Skeletal muscle cell (primary cell): Measurements from ENCODE around the gene MVB12A.

Experiments used
- DNase-seq: peaks from one replicate; pipeline ENCODE4 v3.0.0-alpha.2; 2010; ENCODE audit warnings: low read depth
- H3K4me3 ChIP-seq: 2 replicates; pipeline ENCODE4 v1.5.1; 2011; ENCODE audit warnings: low read depth, mild to moderate bottlenecking, control low read depth, low read length, moderate library complexity

Gene MVB12A

DNA sequence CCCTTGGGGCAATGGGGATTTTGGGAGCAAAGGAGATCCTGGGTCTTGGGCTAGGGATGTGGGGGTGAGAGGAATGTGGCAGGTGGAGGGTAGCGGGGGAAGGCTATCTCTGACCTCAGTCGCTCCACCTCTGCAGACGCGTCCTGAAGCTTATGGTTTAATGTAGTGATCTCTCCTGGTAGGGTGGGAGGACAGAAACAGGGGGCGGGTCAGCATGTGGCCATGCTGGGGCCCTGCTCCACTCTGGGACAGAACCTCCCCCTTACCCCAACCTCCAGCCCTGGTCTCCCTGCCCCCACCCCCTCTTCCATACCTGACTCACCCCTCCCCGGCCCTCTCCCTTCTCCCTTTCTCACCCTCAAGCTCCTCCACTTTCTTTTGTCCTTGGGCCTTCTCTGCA, 15.8 kb upstream of the MVB12A start:
- H3K4me3 ChIP-seq = no peak overlapping the region
- DNase-seq = no peak

DNA sequence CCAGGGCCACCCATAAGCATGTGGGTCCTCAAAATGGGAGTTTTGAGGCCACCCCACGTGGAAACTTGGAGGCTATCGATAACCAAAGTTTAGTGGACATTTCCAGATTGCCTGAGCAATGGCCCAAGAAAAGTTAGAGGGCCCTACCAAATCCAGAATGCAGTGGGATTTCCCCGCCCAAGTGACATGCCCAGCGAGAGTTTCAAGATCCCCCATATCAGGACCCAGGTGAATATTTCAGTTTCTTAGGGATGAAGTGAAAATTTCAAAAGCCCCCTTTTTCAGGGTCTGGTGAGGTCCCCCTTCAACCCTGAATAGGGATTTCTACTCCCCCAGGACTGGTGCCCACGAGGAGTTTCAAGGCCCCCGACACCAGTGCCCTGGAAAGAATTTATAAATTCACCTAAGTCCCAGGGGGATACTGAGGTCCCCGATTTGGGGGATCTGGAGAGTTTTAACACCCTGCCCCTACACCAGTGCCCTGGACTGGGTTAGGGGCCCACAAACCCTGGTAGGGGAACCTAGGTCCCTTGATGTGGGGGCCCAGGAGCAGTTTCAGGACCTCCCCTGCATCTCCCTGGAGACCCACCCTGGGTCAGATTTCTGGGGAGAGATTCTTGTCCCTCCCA, 15.1 kb upstream of the MVB12A start:
- DNase-seq = no peak
- no peak overlapping the region for H3K4me3 ChIP-seq

DNA sequence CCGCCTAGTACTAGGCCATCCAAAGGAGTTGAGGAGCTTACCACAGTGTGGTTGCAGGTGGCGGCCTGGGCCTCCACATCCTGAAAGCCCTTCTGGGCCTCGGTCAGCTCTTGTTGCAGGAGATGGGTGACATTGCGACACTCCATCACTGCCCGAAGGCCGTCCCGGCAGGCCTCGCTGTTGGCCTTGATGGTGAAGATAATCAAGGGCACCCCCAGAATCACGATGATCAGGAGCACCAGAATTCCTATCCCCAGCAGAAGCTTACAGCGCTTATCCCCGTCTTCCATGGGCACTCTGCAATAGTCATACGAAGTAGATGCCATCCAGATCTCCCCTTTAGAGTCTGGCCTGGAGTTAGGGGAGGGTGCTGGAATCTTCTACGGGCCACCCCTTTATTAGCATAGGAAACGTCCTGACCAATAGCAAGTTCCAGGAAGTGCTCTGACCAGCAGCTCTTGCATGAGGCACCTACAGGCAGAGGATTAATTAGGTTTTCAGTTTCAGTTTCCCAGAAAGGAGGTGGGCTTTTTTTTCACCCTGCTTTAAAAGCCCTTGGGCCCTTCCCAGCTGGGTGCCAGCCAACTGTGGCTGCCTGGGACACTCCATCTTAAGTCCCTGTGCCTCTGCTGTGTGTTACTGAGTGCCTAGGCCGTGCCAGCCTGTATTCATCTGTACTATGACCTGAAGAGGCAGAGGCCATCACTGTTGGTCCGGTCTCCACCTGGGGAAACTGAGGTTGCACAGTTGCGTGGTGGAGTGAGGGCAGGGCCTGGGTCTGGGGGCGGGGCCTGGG, 14.4 kb upstream of the MVB12A start, which contains the start of gene BST2:
Gene BST2, minus strand, starts transcription at position 381 of the 796 bp plus-strand sequence. Its CDS starts 55 bp downstream, at position 326.
- no peak for DNase-seq
- H3K4me3 ChIP-seq = no peak within 1 kb of the TSS

DNA sequence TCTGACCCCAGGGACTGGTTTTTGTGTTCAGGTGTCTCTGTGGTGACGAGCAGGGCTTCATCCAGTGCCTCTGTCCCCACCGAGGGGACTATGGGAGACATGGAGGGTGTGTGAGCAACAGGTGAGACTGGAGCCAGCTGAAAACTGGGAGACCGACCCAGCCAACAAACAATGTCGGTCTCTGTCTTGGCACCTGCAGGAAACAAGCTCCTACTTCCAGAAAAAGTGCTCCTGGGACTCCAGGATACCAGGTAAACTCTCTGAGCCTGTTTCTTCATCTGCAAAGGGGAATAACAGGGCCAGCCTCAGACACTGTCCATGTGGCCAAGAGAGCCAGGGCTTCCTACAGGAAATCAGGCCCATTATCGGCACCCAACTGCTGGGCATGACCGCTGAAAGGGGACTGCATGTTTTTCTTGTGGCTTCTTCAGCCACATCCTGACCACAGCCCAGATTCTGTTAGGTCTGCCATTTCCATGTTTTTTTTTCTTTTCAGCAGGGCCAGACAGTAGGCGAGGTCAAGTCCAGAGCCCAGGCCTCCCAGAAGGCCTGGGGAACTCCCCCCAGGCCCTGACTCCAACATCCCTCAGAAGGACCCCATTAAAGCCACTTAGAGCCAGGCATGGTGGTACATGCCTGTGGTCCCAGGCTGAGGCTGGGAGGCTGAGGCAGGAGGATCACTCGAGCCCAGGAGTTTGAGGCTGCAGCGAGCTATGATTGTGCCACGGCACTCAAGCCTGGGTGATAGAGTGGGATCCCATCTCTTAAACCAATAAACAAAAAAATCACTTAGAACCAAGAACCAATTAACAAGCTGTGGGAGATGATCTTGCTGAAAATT, 13.6 kb upstream of the MVB12A start:
- H3K4me3 ChIP-seq = no peak overlapping the region
- peak; percentile 10 for DNase-seq

DNA sequence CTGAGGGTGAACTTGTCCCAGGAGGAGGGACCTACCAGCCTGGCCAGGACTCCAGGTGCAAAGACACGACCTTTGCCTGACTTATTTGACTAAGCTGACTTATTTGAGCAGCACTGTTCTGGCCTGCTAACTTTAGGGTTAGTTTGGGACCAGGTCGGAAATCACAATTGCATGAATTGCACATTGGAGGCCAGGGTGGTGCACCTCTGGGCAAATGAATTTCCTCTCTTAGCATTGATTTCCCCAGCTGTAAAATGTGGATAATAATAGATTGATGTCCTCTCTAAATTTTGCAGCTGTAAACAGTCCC, 13.0 kb upstream of the MVB12A start:
- H3K4me3 ChIP-seq = no peak overlapping the region
- DNase-seq = no peak

DNA sequence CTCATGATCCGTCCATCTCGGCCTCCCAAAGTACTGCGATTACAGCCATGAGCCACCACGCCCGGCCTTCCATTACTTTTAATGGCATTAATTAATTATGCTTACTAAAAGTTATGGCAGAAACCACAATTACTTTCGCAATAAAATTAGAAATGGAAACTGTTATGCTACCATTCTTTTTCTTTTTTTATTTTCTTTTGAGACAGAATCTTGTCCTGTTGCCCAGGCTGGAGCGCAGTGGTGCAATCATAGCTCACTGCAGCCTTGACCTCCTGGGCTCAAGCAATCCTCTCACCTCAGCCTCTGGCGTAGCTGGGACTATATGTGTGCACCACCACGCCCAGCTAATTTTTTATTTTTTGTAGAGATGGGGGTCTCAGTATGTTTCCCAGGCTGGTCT, 9.9 kb upstream of the MVB12A start:
- no peak overlapping the region for H3K4me3 ChIP-seq
- DNase-seq = no peak

DNA sequence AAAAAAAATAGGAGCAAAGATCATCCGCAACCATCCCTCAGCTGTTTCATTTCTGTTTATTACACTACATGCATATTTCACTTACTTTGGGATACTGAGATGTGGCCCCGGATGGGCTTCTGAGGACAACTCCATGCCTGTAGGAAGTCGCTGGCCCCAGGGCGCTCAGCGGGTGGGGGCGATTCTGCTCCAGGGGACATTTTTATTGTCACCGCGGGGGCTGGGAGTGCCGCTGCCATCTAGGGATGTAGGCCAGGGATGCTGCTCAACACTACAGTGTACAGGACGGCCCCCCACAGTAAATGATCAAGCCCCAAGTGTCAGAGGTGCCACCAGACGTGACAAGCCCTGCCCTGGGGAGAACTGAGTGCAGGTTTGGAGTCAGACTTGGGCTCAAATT, 8.0 kb upstream of the MVB12A start:
- no peak for DNase-seq
- H3K4me3 ChIP-seq = no peak overlapping the region

DNA sequence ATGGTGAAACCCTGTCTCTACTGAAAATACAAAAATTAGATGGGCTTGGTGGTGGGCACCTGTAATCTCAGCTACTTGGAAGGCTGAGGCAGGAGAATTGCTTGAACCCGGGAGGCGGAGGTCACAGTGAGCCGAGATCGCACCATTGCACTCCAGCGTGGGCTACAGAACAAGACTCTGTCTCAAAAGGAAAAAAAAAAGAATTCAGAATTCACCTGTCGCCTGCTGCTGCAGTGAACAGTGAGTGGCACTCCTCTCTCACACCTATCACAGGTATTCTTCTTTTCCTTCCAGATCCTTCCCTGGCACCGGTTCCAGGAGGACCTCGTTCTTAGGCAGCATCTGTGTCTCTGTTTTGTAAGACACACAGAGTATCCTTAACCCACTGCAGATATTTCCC, 5.8 kb upstream of the MVB12A start:
- H3K4me3 ChIP-seq = no peak overlapping the region
- no peak for DNase-seq

DNA sequence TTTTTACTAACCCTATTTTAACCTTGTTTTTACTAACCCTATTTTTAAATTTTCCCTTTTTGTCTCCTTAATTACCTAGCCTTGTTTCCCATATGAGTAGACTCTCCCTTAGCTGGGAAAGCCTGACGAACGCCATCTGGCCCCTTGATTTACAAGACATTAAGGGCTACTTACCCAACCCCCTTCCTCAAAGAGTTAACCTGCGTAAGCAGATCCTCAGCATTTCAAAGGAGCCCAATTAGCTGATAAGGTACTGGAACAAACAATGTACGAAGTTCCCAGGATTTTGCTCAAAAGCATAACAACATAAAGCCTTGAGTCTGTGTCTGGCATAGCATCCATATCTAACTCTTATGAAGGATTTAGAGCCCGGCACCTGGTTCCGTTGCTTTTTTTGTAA, 4.7 kb upstream of the MVB12A start:
- DNase-seq = no peak

DNA sequence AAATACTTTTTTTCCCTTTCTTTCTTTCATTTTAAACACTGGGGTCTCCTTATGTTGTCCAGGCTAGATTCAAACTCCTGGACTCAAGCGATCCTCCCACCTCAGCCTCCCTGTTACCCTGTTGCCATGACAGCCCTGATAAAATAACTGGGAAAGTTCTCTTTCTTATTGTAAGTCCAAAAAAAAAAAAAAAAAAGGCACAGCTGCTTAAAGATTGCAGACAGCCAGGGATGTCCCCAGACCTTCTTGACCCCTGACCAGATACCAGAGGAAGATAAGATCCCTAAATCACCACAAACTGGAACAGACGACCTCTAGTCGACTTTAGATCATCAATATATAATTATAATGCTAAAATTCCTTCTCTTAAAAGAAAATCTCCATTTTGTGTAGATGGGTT, 1.1 kb upstream of the MVB12A start:
- DNase-seq = no peak
- H3K4me3 ChIP-seq = no peak overlapping the region

More for the DNA sequence above, 4.7 kb upstream of the MVB12A start:
- H3K4me3 ChIP-seq = no peak overlapping the region

DNA sequence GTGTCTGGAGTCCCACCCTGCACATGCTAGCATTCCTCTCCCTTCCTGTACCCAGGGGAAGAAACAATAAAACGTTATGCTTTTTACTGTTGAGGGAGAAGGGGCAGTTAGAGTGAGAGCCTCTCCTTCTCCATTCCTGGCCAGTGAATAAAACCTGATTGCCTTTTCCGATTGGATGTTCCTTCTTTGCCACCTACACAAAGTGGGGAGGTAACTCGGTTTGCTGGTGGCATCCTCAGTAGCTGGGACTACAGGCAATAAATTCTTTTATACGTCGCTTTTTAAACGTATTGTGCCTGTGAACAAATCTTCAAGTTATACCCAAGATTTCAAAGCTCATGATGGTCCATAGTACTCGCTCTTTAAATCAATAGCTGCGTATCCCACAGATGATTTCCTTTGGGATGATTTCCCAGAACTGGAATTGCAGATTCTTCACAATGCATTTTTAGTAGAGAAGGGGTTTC, 660 bp upstream of the MVB12A start:
- DNase-seq = no peak
- H3K4me3 ChIP-seq = peak overlapping the region; percentile 76

DNA sequence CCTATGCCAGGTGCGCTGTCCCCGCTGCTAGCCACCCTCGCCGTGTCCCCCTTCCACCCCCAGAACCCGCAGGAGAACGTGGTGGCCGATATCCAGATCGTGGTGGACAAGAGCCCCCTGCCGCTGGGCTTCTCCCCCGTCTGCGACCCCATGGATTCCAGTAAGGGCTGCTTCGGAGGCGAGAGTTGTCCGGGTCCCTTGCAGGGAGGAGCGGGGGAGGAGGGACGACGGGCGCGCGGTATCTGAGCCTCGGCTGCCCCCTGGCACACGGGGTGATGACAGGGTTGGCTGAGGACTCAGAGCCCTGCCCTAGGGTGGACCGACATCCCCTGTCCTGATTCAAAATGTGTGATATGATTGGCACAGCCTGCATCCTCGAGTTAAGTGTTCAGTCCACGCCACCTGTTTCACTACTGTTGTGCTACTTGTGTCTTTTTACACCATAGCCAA, 653 bp downstream of the MVB12A start:
- H3K4me3 ChIP-seq = peak overlapping the region; percentile 76
- DNase-seq = no peak

DNA sequence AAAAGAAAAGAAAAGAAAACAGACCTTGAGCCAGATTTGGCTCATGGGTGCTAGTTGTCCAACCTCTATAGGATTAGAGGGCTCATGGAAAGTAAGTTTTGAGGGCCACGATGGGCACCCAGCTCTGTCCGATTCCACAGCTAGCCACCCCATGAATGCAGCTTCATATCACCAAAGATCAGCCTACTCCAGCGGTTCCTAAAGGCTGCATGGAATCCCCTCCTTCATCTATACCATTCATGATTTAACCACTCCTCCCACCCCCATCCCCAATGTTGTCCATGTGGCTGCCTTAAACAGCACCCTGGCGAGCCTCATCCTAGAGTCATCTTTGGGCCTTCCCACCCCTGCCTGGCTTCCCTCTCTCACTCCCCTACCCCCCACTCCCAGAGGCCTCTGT, 2.1 kb downstream of the MVB12A start:
- no peak for DNase-seq
- H3K4me3 ChIP-seq = no peak overlapping the region

DNA sequence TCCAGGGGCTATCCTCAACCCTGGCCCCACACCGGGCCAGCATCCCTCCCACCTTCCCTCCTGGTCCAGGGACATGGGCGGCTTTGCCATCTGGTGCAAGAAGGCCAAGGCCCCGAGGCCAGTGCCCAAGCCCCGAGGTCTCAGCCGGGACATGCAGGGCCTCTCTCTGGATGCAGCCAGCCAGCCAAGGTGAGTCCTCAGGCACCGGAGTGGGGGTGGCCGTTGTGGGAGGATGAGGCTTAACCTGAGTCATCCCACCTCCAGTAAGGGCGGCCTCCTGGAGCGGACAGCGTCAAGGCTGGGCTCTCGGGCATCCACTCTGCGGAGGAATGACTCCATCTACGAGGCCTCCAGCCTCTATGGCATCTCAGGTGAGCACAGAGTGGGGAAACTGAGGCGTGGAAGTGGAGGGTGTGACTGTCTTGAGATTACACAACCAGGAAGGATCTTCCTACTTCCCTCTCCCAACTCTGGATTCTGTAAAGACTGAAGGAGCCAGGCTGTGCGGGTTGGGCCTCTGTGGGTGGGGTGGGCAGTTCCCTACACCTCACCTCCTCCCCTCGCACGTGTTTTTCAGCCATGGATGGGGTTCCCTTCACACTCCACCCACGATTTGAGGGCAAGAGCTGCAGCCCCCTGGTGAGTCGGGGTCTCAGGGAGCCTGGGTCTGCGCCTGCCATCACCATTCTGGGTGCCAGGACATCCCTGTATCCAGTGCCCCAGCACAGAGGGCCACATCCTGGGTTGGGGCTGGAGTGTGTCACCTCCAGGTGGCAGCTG, 3.8 kb downstream of the MVB12A start:
- H3K4me3 ChIP-seq = no peak overlapping the region
- no peak for DNase-seq

DNA sequence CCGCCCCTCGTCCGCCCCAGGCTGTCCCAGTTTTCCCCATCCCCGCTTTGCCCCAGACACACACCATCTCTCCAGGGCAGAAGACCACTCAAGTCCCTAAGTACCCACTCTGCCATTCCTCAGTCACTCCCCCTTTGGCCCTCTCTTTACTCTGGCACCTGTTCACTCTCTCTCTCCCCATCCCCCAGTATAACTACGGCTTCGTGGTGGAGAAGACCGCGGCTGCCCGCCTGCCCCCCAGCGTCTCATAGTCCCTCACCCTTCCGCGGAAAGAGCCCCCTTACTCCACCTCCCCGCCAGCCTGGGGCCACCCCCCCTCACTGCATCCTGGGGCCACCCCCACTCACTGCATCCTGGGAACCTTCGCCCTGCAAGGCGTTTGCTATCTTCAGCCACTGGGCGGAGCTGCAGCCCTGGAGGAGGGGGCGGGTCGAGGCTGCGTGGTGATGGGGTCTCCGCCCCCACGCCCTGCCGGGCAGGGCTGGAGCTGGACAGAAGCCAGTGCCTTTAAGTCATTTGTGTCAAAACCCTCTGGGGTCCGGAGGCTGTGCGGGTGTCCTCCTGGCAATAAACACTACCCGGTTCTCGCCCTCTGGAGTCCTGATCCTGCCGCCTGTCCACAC, 5.0 kb downstream of the MVB12A start:
- no peak for DNase-seq
- no peak overlapping the region for H3K4me3 ChIP-seq

DNA sequence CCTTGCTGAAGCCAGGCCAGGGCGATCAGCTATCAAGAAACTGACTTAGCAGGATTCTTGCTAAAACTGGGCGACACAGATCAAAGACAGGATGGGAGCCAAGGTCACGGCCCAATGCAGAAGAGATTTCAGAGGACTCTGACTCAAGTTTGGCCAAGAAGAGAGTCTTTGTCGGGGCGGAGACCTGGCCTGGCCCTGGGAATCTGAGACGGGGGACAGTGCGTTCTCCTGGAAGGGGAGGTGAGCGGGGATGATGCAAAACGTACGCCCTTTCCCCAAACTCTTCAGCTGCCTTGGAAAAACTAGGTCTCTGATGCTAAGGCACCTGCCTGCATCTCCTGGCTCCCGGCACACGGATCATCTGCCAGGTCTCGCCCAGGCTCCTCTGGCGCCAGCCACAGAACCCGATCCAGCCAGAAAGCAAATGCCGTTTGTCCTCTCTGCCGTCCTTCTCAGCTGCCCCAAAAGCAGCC, 9.8 kb downstream of the MVB12A start:
- no peak for DNase-seq
- H3K4me3 ChIP-seq = no peak overlapping the region

DNA sequence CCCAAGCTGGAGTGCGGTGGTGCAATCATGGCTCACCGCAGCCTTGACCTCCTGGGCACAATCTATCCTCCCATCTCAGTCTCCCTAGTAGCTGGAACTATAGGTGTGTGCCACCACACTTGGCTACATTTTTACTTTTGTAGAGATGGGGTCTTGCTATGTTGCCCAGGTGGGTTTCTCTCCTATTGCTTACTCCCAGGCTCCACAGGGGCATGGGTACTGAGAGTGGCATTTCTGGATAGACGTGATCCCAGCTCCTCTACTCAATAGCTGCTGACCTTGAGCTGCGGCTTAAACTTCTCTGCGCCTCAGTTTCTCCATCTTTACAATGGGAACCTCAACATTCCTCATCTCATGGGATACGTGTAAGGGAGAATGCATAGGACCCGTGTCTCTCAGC, 11.6 kb downstream of the MVB12A start:
- DNase-seq = no peak
- no peak overlapping the region for H3K4me3 ChIP-seq

DNA sequence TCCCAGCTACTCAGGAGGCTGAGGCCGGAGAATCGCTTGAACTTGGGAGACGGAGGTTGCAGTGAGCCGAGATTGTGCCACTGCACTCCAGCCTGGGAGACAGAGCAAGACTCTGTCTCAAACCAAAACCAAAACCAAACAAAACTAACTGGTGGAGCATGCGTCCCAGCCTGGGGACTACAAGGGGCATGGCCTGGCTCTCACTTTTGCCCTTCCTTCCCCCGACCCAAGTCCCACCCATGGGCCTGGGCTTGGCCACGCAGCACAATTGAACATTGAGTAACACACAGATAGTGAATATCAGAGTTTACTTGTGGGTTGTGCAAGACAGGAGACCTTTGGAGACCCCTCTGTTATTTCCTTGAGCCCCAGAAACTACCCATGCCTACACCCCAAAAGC, 15.4 kb downstream of the MVB12A start:
- no peak for DNase-seq
- no peak overlapping the region for H3K4me3 ChIP-seq
